Naive thymus-derived CD4-positive, alpha-beta T cell (primary cell): ENCODE data around the gene SLC16A12. TPM values are rescaled to one million over a fixed set of nuclear protein-coding genes. Genes with fewer than 3 reads are reported as not detected.

Experiments used
- ATAC-seq: fragments of 150-1000 bp; cut with Tn5 transposase; 2 replicates; pipeline ENCODE4 v1.10.0; 2021; ENCODE audit warnings: mild to moderate bottlenecking, moderate library complexity
- CTCF ChIA-PET: fragments of 350-600 bp; sonication (Branson Sonifier 250); formaldehyde crosslinking; loops from one replicate; lab custom pipeline; 2021; ENCODE audit warnings: antibody characterized with exemption; lab: Charles Lee
- POLR2A ChIA-PET: fragments of 350-600 bp; sonication (Branson Sonifier 250); formaldehyde crosslinking; loops from one replicate; lab custom pipeline; 2021; ENCODE audit warnings: antibody characterized with exemption, inconsistent platforms; lab: Charles Lee
- DNase-seq, 9 donors: peaks; one replicate each; pipeline versions ENCODE4 v3.0.0 to v3.0.0-alpha.2; 2020 to 2022; ENCODE audit warnings: mixed read lengths in 1 of 9
- H3K27ac ChIP-seq: one replicate; pipeline ENCODE4 v1.7.0; 2013; ENCODE audit warnings: mild to moderate bottlenecking, low read depth, low read length, moderate library complexity
- H3K27me3 ChIP-seq, 2 donors: one replicate each; pipeline ENCODE4 v1.7.0; 2013; ENCODE audit warnings: low read length in 2 of 2, mild to moderate bottlenecking in 2 of 2, moderate library complexity in 2 of 2; ENCODE audit not compliant: control insufficient read depth in 2 of 2, insufficient read depth in 2 of 2
- H3K36me3 ChIP-seq, 3 experiments: 1 replicate in 2 of 3; 2 replicates in 1 of 3; pipeline ENCODE4 v1.7.0; 2013; ENCODE audit warnings: low read length in 3 of 3, mild to moderate bottlenecking in 3 of 3, moderate library complexity in 1 of 3; ENCODE audit not compliant: insufficient read depth in 3 of 3, control insufficient read depth in 2 of 3
- H3K4me1 ChIP-seq, 2 donors: one replicate each; pipeline ENCODE4 v1.7.0; 2013; ENCODE audit warnings: low read length in 2 of 2, mild to moderate bottlenecking in 2 of 2, moderate library complexity in 1 of 2; ENCODE audit not compliant: control insufficient read depth in 2 of 2, insufficient read depth in 2 of 2
- H3K4me3 ChIP-seq: 2 replicates; pipeline ENCODE4 v1.7.0; 2013; ENCODE audit warnings: mild to moderate bottlenecking, low read length
- H3K9me3 ChIP-seq, 3 experiments: 1 replicate in 2 of 3; 2 replicates in 1 of 3; pipeline ENCODE4 v1.7.0; 2013; ENCODE audit warnings: low read length in 3 of 3; ENCODE audit not compliant: control insufficient read depth in 2 of 3
- H3K27ac Mint-ChIP-seq, 9 donors: one replicate each; pipeline ENCODE4 v1.8.0; 2020 to 2022; ENCODE audit warnings: mixed read lengths in 9 of 9, mild to moderate bottlenecking in 8 of 9, moderate library complexity in 5 of 9, inconsistent platforms in 2 of 9
- H3K27me3 Mint-ChIP-seq, 5 donors: one replicate each; pipeline ENCODE4 v1.8.0; 2021 to 2022; ENCODE audit warnings: mixed read lengths in 5 of 5, mild to moderate bottlenecking in 1 of 5
- H3K36me3 Mint-ChIP-seq, 5 donors: one replicate each; pipeline ENCODE4 v1.8.0; 2020 to 2022; ENCODE audit warnings: mixed read lengths in 5 of 5, mild to moderate bottlenecking in 3 of 5, inconsistent platforms in 1 of 5
- H3K4me1 Mint-ChIP-seq, 7 donors: one replicate each; pipeline ENCODE4 v1.8.0; 2020 to 2022; ENCODE audit warnings: mixed read lengths in 7 of 7, mild to moderate bottlenecking in 3 of 7, inconsistent platforms in 1 of 7
- H3K4me3 Mint-ChIP-seq, 10 donors: one replicate each; pipeline ENCODE4 v1.8.0; 2020 to 2022; ENCODE audit warnings: mild to moderate bottlenecking in 10 of 10, mixed read lengths in 10 of 10, moderate library complexity in 6 of 10, inconsistent platforms in 2 of 10
- H3K9me3 Mint-ChIP-seq, 11 donors: one replicate each; pipeline ENCODE4 v1.8.0; 2020 to 2022; ENCODE audit warnings: mixed read lengths in 11 of 11, mild to moderate bottlenecking in 4 of 11, inconsistent platforms in 1 of 11, moderate library complexity in 1 of 11
- intact Hi-C, 2 donors: fragments of 100-400 bp; cut with micrococcal nuclease; formaldehyde crosslinking; loops; one replicate each; pipeline ENCODE4 v1.15.1; 2023
- polyA plus RNA-seq, 2 donors: library from polyadenylated mRNA; unstranded; fragments of 300-500 nt; fragmentation: Illumina TruSeq; gene quantifications; one replicate each; pipeline ENCODE4 v1.2.3, GENCODE V29; 2021
- total RNA-seq, 6 experiments: library from RNA in 5 of 6; stranded (reverse) in 5 of 6; gene quantifications; 1 replicate in 5 of 6; 2 replicates in 1 of 6; pipeline ENCODE4 v1.2.3 and lab custom pipeline; 2021 to 2026

Gene SLC16A12
- total and polyA plus RNA-seq, 7 experiments from 2014 or later, result not detected

DNA sequence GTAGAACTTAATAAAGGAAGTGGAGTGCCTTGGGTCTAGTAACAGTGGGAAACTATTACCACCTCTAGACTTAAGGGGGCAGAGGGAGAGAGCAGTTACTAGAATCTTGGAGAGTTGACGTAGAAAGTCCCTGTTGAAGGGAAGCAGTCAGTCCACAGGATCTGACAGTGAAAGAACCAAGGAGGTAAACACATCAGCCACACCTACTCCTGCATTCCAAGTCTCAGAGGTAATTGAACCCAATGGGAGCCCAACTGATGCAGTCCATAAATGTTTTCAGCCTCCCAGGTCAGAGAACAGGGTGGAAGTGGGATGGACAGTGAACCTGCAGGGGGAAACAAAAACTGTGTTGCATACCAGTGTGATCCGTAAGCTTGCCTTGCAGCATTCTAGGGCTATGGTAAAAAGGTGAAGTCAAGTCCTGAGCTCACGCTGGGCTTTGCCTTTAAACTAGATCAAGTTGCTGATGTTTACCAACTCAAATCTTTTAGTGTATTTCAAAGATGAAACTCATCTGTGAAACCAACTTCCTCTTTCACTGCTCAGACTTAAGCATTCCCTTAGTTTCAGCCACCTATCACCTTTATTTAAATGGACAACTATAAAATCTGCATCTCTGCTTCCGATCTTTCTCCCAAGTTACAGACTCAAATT is 57.2 kb downstream of the SLC16A12 start:
- H3K4me1 Mint-ChIP-seq, result peaks cover 0 to 4% (median 0%) of the 10 kb centered on the region in 7 donors
- POLR2A ChIA-PET, result no interaction called here
- Histone ChIP-seq H3K4me3 (no peak overlapping the region), H3K27ac (no peak overlapping the region), H3K27me3 (no peaks in the 10 kb centered on the region), H3K9me3 (no peaks in the 10 kb centered on the region), H3K36me3 (no peaks in the 10 kb centered on the region), H3K4me1 (no peaks in the 10 kb centered on the region)
- no peak for DNase-seq
- CTCF ChIA-PET, result no interaction called here
- no peak overlapping the region for H3K27ac Mint-ChIP-seq
- no peaks in the 10 kb centered on the region for H3K9me3 Mint-ChIP-seq
- no peak for ATAC-seq
- no peak overlapping the region for H3K4me3 Mint-ChIP-seq
- H3K27me3 Mint-ChIP-seq, result peaks cover 0 to 34% (median 16%) of the 10 kb centered on the region in 5 donors
- intact Hi-C loops, result no loop called here
- no peaks in the 10 kb centered on the region for H3K36me3 Mint-ChIP-seq

DNA sequence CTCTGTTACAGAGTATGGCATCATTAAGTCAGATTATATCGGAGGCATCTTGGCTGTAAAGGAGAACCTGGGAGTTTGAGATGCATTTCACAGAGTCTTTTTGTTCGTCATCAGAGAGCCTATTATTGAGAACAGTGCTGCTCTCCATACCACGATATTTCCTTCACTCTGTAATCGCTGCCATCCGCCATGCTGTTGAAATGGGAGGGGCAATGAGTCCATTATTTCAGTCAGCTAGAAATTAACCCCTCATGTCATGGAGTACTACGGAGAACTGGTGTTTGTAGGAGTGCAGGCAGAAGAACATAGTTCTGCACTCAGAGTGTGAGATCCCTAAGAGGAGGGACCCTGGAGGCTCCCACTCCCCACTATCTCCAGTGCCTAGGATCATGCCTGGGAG is 59.2 kb downstream of the SLC16A12 start:
- Mint-ChIP-seq H3K27me3 (peaks cover 0 to 21% (median 9%) of the 10 kb centered on the region in 5 donors), H3K27ac (no peak overlapping the region), H3K4me1 (peaks cover 0 to 4% (median 0%) of the 10 kb centered on the region in 7 donors), H3K9me3 (no peaks in the 10 kb centered on the region), H3K4me3 (no peak overlapping the region), H3K36me3 (no peaks in the 10 kb centered on the region)
- CTCF ChIA-PET, result no interaction called here
- intact Hi-C loops, result no loop called here
- Histone ChIP-seq H3K27ac (no peak overlapping the region), H3K4me3 (no peak overlapping the region), H3K36me3 (no peaks in the 10 kb centered on the region), H3K27me3 (no peaks in the 10 kb centered on the region), H3K4me1 (no peaks in the 10 kb centered on the region), H3K9me3 (no peaks in the 10 kb centered on the region)
- DNase-seq (no peak), ATAC-seq (no peak)
- POLR2A ChIA-PET, result no interaction called here

DNA sequence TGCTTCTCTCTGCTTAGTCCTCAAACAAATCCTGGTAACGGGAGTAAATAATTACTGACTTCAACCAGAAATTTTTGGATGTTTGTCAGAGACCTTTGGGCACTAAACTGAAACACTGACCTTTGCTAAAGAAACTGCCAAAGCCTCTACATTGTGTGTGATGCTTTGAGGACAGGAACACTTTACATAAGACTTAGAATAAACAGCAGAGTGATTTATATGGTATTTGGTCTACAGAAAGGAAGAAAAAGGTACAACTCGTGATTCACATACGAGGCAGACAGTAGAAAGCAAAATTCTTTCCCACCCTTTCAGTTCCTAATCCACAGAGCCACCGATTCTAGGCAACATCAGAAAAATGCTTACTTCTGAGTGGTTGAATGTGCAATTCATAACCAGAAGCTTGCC is 59.8 kb downstream of the SLC16A12 start:
- H3K4me1 ChIP-seq, result no peaks in the 10 kb centered on the region
- H3K9me3 Mint-ChIP-seq, result no peaks in the 10 kb centered on the region
- H3K27ac Mint-ChIP-seq, result no peak overlapping the region
- ATAC-seq (no peak), DNase-seq (no peak)
- no peaks in the 10 kb centered on the region for H3K27me3 ChIP-seq
- no peak overlapping the region for H3K27ac ChIP-seq
- H3K4me1 Mint-ChIP-seq, result peaks cover 0 to 5% (median 0%) of the 10 kb centered on the region in 7 donors
- H3K27me3 Mint-ChIP-seq, result peaks cover 0 to 16% (median 5%) of the 10 kb centered on the region in 5 donors
- POLR2A ChIA-PET, result no interaction called here
- CTCF ChIA-PET, result no interaction called here
- H3K4me3 ChIP-seq, result no peak overlapping the region
- no peaks in the 10 kb centered on the region for H3K36me3 ChIP-seq
- H3K9me3 ChIP-seq, result no peaks in the 10 kb centered on the region
- intact Hi-C loops, result no loop called here
- no peak overlapping the region for H3K4me3 Mint-ChIP-seq
- H3K36me3 Mint-ChIP-seq, result peaks cover 0 to 2% (median 0%) of the 10 kb centered on the region in 5 donors

DNA sequence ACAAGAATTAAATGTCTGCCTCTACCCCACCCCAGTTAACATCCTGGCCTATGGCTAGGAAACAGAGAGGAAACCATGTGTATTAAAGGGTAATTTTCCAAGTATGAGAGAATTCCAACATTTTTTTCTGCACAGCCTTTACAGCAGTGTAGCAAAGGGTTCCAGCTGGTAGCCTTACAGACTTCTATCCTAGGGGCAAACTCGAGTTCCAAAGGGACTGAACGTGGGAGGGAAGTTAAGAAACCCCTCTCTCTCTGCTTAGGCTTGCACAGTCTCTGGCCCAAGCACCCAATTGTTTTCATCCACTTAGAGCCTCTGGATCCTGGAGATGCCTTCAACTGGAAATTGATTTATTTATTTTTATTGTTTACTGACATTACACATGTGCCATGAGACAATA is 60.3 kb downstream of the SLC16A12 start:
- H3K27me3 Mint-ChIP-seq, result peaks cover 0 to 15% (median 5%) of the 10 kb centered on the region in 5 donors
- no peak overlapping the region for H3K4me3 Mint-ChIP-seq
- ChIA-PET CTCF (no interaction called here), POLR2A (no interaction called here)
- H3K27ac Mint-ChIP-seq, result no peak overlapping the region
- Histone ChIP-seq H3K4me3 (no peak overlapping the region), H3K4me1 (no peaks in the 10 kb centered on the region), H3K27me3 (no peaks in the 10 kb centered on the region), H3K9me3 (no peaks in the 10 kb centered on the region), H3K27ac (no peak overlapping the region), H3K36me3 (no peaks in the 10 kb centered on the region)
- ATAC-seq (no peak), DNase-seq (no peak)
- peaks cover 0 to 2% (median 0%) of the 10 kb centered on the region in 5 donors for H3K36me3 Mint-ChIP-seq
- H3K4me1 Mint-ChIP-seq, result peaks cover 0 to 10% (median 0%) of the 10 kb centered on the region in 7 donors
- H3K9me3 Mint-ChIP-seq, result no peaks in the 10 kb centered on the region
- intact Hi-C loops, result no loop called here

DNA sequence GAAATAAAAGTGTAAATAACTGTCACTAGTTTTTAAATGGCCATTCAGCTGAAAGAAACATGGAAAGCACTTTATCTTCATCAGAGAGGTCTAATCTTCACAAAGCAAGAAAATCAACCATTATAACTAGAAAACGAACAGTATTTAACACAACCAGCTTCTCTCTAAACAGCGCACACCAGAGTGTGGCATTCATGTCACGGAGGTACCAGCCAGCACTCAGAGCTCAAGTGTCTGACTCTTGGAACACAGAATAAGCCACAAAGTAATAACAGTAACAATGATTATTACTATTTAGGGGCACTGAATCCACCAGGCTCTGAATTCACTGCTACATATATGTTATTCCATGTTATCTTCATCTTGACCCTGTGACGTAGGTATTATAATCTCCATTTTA is 60.9 kb downstream of the SLC16A12 start:
- Histone ChIP-seq H3K27me3 (no peaks in the 10 kb centered on the region), H3K36me3 (no peaks in the 10 kb centered on the region), H3K4me1 (no peaks in the 10 kb centered on the region), H3K9me3 (no peaks in the 10 kb centered on the region), H3K4me3 (no peak overlapping the region), H3K27ac (no peak overlapping the region)
- Mint-ChIP-seq H3K4me3 (no peak overlapping the region), H3K4me1 (peaks cover 0 to 11% (median 0%) of the 10 kb centered on the region in 7 donors), H3K27ac (no peak overlapping the region), H3K36me3 (peaks cover 0 to 2% (median 0%) of the 10 kb centered on the region in 5 donors), H3K9me3 (no peaks in the 10 kb centered on the region), H3K27me3 (peaks cover 0 to 13% (median 5%) of the 10 kb centered on the region in 5 donors)
- POLR2A ChIA-PET, result no interaction called here
- ATAC-seq, result no peak
- no peak for DNase-seq
- CTCF ChIA-PET, result no interaction called here
- intact Hi-C loops, result no loop called here

DNA sequence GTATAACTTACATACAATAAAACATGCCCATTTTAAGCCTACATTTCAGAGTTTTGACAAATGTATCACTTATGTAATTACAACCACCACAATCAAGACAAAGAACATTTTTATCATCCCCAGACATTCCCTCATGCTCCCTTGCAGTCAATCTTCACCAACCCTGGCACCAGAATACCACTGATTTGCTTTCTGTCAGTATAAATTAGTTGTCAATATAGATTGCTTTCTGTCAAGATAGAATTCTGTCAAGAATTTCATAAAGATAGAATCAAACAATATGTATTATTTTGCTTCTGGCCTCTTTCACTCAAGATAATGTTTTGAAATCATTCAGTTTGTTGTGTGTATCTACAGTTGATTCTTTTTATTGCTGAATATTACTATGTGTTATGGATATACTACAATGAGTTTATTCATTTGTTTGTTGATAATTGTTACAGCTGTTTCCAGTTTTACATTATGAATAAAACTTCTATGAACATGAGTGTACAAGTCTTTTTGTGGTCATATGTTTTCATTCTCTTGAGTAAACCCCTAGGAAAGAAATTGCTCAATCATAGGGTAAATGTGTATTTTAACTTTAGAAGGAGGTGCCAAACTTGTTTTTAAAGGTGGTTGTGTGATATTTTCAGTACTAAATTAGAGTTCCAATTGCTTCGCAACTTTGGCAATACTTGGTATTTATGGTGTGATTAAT is 64.1 kb downstream of the SLC16A12 start:
- intact Hi-C loops, result no loop called here
- peaks cover 0 to 2% (median 0%) of the 10 kb centered on the region in 5 donors for H3K36me3 Mint-ChIP-seq
- ChIA-PET CTCF (no interaction called here), POLR2A (no interaction called here)
- ATAC-seq (no peak), DNase-seq (no peak)
- H3K4me3 Mint-ChIP-seq, result no peak overlapping the region
- H3K4me3 ChIP-seq, result no peak overlapping the region
- no peaks in the 10 kb centered on the region for H3K27me3 ChIP-seq
- H3K27ac Mint-ChIP-seq, result no peak overlapping the region
- H3K27ac ChIP-seq, result no peak overlapping the region
- H3K36me3 ChIP-seq, result no peaks in the 10 kb centered on the region
- no peaks in the 10 kb centered on the region for H3K9me3 Mint-ChIP-seq
- H3K9me3 ChIP-seq, result no peaks in the 10 kb centered on the region
- H3K27me3 Mint-ChIP-seq, result peaks cover 0 to 20% (median 4%) of the 10 kb centered on the region in 5 donors
- no peaks in the 10 kb centered on the region for H3K4me1 ChIP-seq
- H3K4me1 Mint-ChIP-seq, result peaks cover 0 to 11% (median 0%) of the 10 kb centered on the region in 7 donors
